Measurements from ENCODE around the gene RCN2.

The RCN2 gene

DNA sequence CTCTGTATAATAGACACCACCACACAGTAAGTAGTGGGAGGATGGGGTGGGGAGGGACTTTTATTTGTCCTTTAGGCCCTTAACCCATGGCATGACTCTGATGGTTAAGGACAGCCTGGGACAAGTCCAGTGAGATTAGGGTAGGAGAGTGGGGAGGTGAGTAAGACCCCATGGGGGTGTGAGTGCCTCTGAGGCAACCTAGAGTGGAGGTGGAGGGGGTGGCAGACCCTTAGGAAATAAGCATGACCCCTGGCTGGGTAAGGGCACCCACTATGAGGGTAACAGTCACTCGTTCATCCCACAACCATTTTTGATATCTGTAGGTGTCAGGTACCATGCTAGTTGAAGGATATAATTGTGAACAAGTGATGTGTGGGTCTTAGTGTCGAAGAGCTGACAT is 42.4 kb downstream of the RCN2 start:
- no peak for DNase-seq (ENCODE audit: low read depth)

DNA sequence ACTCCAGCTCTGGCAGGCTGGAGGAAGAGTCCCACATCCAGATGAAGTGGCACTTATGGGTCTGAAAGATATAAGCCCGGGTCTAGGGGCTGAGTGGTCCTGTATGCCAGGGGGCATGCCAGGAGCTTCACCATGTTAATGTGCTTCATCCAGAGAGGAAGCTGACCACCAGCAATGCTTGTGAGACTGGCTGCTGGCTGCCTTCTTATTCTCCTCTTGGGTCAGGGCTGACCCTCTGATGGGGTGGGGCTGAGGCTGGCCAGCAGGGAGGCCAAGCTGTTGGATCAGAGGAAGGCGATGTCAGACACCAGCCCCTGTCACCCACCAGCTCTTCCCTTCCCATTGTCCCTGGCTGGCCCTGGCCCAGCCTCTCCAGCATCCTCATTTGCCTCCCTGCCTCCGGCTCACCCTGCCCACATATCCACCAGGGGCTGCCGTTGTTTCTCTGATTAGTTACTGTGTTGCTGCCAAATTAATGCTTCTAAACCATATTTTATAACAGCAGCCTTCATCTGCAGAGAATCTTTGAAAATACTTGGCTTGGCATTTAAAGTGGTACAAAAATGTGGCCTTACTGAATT is 43.0 kb downstream of the RCN2 start:
- no peak for DNase-seq (ENCODE audit: low read depth)

DNA sequence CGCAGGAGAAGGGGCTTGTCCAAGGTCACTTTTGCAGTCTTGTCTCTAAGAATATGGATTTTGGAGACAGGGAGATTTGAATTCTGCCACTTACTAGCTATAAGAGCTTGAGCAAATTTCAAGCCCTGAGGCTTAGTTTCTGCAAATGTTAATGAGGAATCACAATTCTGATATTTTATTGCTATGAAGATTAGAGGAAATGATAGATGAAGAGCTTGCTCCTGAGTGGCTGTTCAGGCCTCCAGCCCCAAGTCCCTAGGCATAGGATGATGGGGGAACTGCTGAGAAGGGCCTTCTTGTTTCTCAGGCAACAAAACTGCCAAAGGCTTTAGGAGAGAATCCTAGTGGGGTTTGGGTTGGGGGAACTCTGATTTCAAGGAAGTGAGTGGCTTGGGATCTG is 44.6 kb downstream of the RCN2 start:
- no peak for DNase-seq (ENCODE audit: low read depth)

GRCh38 chr15:76976572-76977270 is 45.2 kb downstream of the RCN2 start:
- peak; percentile 18 for DNase-seq (ENCODE audit: low read depth)

DNA sequence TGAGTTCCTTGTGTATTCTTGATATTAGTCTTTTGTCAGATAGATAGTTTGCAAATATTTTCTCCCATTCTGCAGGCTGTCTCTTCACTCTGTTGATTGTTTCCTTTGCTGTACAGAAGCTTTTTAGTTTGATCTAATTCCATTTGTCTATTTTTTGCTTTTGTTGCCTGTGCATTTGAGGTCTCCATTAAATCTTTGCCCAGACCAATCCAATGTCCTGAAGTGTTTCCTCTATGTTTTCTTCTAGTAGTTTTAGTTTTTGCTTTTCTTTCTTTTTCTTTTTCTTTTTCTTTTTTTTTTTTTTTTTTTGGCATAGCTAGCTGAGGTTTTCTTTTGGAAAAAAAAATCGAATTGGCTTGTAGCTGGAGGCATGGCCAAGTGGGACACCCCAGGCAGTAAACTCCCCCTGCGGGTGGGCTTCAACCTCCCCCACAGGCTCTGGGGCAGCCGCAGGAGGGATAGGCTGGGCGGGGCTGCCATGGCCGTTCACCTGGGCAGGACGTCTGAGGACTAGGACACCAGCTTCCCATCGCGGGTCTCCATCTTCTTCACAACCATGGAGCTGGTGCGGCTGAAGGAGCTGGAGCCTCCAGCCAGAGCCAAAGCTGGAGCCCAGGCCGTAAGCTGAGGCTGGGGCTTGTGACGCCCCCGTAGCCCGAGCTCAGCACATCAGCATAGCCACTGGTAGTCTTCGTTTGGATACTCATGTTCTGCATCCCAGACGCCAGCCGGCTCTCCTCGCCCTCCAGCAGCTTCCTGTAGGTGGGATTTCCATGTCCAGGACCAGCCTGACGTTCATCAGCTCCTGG is 47.2 kb downstream of the RCN2 start:
- no peak for DNase-seq (ENCODE audit: low read depth)

DNA sequence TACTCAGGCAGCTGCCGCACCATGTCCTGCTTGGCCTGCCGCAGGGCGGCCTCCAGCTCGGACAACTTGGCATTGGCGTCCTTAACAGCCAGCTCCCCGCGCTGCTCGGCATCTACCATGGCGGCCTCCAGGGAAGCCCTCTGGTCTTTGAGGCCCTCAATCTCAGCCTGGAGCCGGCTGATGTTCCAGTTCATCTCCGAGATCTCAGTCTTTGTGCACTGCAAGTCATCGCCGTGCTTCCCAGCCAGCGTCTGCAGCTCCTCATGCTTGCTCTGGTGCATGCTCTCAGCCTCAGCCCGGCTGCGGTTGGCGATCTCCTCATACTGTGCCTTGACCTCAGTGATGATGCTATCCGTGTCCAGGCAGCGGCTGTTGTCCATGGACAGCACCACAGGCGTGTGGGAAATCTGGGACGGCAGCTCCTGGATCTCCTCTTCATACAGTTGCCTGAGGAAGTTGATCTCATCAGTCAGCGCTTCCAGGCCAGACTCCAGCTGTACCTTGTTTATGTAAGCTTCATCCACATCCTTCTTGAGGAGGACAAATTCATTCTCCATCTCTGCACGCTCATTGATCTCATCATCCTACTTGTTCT is 47.9 kb downstream of the RCN2 start:
- DNase-seq (ENCODE audit: low read depth): no peak

DNA sequence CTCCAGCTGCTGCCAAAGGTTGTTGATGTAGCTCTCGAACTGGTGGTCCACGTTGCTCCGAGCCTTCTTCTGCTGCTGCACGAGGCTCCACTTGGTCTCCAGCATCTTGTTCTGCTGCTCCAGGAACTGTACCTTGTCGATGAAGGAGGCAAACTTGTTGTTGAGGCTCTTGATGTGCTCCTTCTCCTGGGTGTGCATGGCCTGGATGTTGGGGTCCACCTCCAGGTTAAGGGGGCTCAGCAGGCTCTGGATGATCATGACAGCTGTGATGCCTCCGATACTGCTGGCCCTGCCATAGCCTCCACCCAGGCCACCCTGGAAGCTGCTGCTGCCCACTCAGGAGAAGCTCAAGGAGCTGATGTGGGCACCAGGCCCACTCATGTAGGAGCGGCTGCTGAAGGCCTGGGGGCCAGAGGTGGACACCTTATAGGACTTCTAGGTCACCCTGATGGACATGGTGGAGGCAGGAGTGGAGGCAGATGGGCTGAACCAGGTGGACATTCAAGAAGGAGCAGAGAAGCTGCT is 48.5 kb downstream of the RCN2 start:
- DNase-seq (ENCODE audit: low read depth): no peak

- DNase-seq (ENCODE audit: low read depth): no peak
Observed at GRCh38 chr15:76982356-76982755, 50.8 kb downstream of the RCN2 start.

GRCh38 chr15:76982756-76983155 is 51.2 kb downstream of the RCN2 start:
- no peak for DNase-seq (ENCODE audit: low read depth)

- no peak for DNase-seq (ENCODE audit: low read depth)
Observed at GRCh38 chr15:76983590-76984375, 52.2 kb downstream of the RCN2 start.

DNA sequence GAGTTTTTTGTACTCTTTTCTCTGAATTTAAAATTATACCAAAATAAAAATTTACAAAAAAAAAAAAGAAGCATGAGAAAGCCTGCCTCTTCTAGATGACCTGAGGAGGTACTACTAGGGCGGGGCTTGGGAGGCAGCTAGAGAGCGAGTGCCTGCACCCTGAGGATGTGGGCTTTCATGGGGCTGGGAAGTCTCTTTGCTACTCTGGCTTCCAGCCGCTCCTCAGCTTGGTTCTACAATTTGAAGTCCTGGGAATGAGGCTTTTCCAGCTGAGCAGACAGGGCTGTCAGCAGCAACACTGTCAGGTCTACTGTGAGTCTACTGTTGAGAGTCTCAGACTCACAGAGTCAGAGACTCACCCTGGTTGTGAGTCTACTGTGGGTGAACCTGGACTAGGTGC is 55.2 kb downstream of the RCN2 start:
- DNase-seq (ENCODE audit: low read depth): no peak

GRCh38 chr15:76987276-76987675 is 55.7 kb downstream of the RCN2 start:
- DNase-seq (ENCODE audit: low read depth): no peak

DNA sequence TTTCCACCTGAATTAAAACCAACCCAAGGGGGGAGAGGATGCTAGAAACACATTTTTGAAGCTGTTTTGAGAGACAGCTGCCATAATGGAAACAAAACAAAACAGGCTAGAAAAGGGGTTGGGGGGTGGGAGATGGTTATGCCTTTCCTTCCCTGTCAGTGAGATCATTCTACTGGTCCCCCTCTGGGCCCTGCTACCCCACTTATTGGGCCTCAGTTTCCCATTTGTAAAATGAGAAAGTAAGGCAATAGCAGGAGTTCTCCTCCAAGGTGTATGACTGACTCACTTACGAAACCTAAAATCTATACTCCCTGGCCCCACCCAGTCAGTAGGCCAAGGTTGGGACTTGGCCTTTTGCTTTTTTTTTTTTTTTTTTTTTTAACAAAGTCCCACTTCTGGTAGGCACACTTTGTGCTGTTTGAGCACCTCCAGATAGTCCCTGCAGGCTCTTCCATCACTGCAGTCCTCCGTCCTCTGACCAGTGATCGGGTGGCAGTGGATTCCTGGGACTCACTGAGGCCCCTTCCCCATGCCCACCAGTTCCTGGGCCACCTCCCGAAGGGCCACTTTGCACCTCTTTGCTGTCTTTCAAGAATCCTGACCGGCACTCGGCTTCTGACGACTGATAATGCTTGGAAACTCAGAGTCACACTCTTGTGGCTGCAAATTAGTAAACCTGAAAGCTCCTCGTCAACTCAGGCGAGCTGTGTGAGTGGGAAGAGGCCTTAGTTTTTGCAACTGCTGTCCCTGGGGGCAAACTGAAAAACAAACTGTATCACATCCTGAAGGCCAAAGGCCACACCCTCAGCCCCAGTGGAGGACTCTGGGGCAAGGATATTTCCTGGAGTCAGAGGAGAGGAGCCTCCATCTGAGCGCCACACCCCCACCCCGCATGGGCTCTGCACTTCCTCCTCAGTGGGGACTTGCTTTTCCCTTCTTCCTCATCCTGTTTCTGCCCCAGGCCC is 56.6 kb downstream of the RCN2 start:
- no peak for DNase-seq (ENCODE audit: low read depth)

DNA sequence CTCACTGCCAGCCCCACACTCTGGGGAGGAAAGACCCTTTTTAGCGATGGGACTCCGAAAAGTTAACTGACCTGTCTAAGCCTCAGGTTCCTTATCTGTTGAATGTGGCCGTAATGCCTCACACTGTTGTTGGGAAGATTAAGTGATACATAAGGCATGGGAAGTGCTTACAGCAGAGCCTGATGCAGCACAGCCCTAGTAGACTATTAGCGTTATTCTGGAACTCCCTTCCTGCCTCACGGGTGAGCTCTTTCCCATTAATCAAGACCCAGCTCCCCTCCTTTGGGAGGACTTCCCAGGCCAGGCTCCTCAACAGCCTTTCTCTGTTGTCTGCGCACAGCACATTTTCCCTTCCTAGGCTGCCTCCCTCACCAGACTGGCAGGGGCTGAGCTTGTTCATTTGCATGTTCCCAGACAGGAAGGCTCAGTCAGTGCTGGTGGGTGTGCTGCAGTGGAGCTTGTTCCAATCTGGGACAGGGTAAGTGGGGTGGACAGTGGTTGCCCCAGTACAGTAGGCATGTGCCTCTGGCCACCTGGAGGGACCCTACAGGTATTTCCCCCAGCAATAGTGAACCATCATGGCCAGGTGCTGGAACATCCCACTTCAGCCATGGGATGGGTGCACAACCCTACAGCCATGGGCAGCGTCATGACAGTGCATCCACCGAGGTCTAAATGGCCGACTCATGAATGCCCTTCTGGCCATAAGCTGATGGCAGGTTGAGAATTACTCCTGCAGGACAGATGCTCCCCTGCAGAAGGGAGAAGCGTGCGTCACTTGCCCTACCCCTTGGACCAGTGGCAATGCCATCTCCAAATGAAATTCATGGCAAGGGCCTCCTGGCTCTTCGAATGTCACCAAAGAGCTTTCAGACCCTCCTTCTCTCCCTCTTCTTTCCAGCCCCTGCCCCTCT is 57.6 kb downstream of the RCN2 start:
- no peak for DNase-seq (ENCODE audit: low read depth)

DNA sequence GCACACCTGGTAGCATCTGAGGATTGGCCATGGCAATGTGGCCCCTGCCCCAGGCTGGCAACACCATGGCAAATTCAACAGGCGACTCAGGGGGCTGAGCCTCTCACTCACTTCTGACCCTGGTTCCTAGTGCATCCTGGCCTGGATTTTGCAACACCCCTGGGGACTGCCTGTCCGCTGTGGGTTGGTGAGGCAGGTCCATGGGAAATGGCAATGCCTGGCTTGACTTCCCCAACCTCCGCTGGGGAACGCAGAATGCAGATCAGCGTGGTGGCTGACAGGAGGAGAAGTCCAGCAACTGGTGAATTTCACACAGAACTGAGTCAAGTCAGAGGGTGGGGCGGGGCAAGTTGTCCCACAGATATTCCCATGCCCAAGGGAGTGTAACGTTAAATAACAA is 59.5 kb downstream of the RCN2 start:
- no peak for DNase-seq (ENCODE audit: low read depth)

GRCh38 chr15:76991741-76992645 is 60.4 kb downstream of the RCN2 start:
- no peak for DNase-seq (ENCODE audit: low read depth)

GRCh38 chr15:76993114-76993725 is 61.7 kb downstream of the RCN2 start:
- DNase-seq (ENCODE audit: low read depth): no peak

GRCh38 chr15:76994001-76994400 is 62.5 kb downstream of the RCN2 start:
- peak; percentile 16 for DNase-seq (ENCODE audit: low read depth)
